BLaER1 (cell line): Measurements from ENCODE around the gene NEGR1.

Experiments
- H3K27ac ChIP-seq: shearing (Covaris generic); formaldehyde crosslinking; 2 replicates; pipeline ENCODE4 v1.8.1; 2022
- H3K27me3 ChIP-seq: shearing (Covaris generic); formaldehyde crosslinking; 2 replicates; pipeline ENCODE4 v1.8.1; 2022
- H3K36me3 ChIP-seq: shearing (Covaris generic); formaldehyde crosslinking; 2 replicates; pipeline ENCODE4 v1.8.1; 2022
- H3K4me1 ChIP-seq: shearing (Covaris generic); formaldehyde crosslinking; 2 replicates; pipeline ENCODE4 v1.8.1; 2022
- H3K4me2 ChIP-seq: shearing (Covaris generic); formaldehyde crosslinking; 2 replicates; pipeline ENCODE4 v1.8.1; 2022
- H3K4me3 ChIP-seq: shearing (Covaris generic); formaldehyde crosslinking; 2 replicates; pipeline ENCODE4 v1.8.1; 2022
- H3K9ac ChIP-seq: shearing (Covaris generic); formaldehyde crosslinking; 2 replicates; pipeline ENCODE4 v1.8.1; 2022
- H3K9me3 ChIP-seq: shearing (Covaris generic); formaldehyde crosslinking; 2 replicates; pipeline ENCODE4 v1.8.1; 2022
- H4K20me1 ChIP-seq: shearing (Covaris generic); formaldehyde crosslinking; 2 replicates; pipeline ENCODE4 v1.8.1; 2022
- Cebpa-rat ChIP-seq: shearing (Covaris generic); IDR thresholded peaks from 2 replicates; pipeline ENCODE4 v1.8.1; 2022

NEGR1 gene

DNA sequence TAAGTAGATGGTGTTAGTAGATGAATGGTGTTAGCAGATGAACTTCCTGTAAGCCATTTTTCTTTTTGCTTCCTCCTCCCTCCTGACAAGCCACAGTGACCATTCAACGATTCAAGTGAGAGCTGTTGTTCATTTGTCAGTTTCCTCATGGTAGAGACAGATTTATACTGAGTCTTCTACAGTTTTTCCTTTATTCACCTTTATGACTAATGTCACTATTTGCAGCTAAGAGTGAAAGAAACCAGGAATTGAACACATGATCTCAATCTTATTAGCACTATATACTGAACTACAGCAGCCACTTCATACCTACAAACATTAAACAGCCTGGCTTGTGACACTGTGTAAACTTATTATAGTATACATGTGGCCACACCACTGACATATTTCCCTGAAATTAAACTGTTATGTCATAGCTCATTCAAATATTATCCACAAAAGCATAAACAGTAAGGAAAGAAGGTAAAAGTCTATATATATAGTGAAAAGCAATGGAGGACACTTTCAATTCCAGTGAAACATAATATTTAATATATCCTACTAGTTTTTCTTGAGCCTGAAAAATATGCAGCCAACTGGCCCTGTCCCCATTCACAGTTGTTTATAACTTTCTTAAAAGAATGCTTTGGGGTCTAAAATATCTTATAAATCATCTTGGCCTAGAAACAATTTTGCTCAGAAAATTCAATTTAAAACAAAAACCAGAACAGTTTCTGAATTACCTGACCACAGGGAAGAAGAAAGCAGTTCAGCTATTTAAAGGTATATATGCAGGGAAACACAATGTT lies 634.6 kb downstream of the NEGR1 start:
- Histone ChIP-seq H3K9ac (no peak overlapping the region), H3K27me3 (no peaks in the 10 kb centered on the region), H3K4me3 (no peak overlapping the region), H3K4me2 (no peak overlapping the region), H3K27ac (no peak overlapping the region), H4K20me1 (peaks cover 27% of the 10 kb centered on the region; the same call in 1 of the 2 replicates), H3K9me3 (no peaks in the 10 kb centered on the region), H3K4me1 (no peaks in the 10 kb centered on the region), H3K36me3 (no peaks in the 10 kb centered on the region)
- TF ChIP-seq Cebpa-rat: no peak

DNA sequence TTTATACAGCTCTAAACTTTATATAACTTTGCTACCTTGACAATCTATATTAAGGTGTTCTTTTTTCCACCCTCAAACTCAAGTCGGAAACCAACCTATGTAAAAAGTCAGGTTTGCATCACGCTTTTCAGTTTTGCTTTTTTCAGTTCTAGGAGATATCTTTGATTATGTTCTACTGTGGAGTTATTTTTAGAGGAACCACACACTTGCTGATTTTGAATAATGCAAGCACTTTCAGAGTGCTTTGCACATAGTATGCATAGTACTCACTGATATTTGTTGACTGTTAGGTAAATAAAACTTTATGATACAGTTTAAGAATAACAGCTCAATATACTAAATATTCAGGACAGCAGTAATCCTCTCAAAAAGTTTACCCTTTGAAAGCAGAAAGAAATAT lies 637.3 kb downstream of the NEGR1 start:
- Histone ChIP-seq H3K36me3 (peaks cover 7% of the 10 kb centered on the region; the same call in 1 of the 2 replicates), H4K20me1 (peaks cover 46% of the 10 kb centered on the region; the same call in 1 of the 2 replicates), H3K4me1 (no peaks in the 10 kb centered on the region), H3K9ac (no peak overlapping the region), H3K27ac (no peak overlapping the region), H3K27me3 (no peaks in the 10 kb centered on the region), H3K9me3 (no peaks in the 10 kb centered on the region), H3K4me2 (no peak overlapping the region), H3K4me3 (no peak overlapping the region)
- no peak for TF ChIP-seq Cebpa-rat

DNA sequence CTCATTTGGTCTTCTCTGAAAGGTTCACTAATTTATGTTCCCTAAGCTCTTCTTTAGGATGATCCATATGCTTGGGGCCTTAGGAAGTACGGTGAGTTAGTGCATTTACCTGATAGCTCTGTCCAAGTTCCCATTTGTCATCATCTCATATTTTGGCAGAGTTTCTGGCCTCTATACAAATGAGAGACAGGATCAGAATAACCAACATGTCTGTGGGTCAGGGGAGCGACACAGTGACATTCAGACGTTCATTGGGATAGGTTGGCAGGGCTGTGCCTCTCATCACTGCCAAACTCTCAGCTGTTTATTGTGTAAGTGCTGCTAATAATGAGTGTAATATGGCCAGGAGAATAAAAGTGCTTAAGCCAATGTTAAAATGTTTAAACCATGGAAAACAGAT lies 640.4 kb downstream of the NEGR1 start:
- Histone ChIP-seq H3K36me3 (peaks cover 7% of the 10 kb centered on the region; the same call in 1 of the 2 replicates), H4K20me1 (peaks cover 33% of the 10 kb centered on the region; the same call in 1 of the 2 replicates), H3K9ac (no peak overlapping the region), H3K4me3 (no peak overlapping the region), H3K27ac (no peak overlapping the region), H3K9me3 (no peaks in the 10 kb centered on the region), H3K4me2 (no peak overlapping the region), H3K27me3 (no peaks in the 10 kb centered on the region), H3K4me1 (no peaks in the 10 kb centered on the region)
- no peak for TF ChIP-seq Cebpa-rat

DNA sequence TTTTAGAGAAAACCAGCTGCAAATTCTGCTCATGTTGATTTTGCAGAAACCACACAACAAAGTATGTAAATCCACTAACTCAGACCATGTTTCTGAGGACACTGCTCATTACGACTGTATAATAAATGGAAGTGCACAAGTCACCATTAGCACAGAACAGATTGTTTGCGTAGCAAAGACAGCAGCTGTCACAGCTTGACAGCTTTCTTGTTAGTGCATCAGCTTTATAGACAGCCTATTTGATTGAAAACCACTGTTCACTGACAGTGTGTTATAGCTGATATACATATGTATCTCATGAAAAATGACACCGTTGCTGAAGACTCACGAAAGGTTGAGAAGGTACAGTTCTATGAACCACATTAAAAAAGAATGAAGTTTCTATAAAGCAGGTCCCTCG lies 641.3 kb downstream of the NEGR1 start:
- Histone ChIP-seq H3K27me3 (no peaks in the 10 kb centered on the region), H3K36me3 (peaks cover 7% of the 10 kb centered on the region; the same call in 1 of the 2 replicates), H3K27ac (no peak overlapping the region), H3K9ac (no peak overlapping the region), H3K4me3 (no peak overlapping the region), H3K4me2 (no peak overlapping the region), H4K20me1 (peaks cover 33% of the 10 kb centered on the region; the same call in 1 of the 2 replicates), H3K9me3 (no peaks in the 10 kb centered on the region), H3K4me1 (no peaks in the 10 kb centered on the region)
- TF ChIP-seq Cebpa-rat: no peak

DNA sequence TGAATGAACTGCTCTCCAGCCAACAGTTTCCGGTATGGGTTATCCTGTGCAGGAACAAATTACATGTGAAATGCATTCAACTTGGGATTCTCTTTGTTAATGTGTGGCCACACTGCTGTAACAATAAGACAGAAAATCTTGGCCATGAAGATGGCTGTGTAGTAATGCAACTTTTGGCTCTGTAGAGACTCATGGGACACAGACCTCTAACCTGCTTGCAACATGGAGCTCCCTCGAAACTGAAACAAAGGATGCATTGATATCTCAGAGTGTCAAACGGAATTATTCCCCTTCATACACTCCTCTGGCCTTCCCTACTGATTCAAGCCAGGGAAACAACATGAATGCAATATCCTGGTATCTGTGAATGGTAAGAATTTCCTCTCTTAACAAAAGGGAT lies 642.2 kb downstream of the NEGR1 start:
- no peaks in the 10 kb centered on the region for H3K27me3 ChIP-seq
- H3K9me3 ChIP-seq: no peaks in the 10 kb centered on the region
- H3K4me3 ChIP-seq: no peak overlapping the region
- H3K36me3 ChIP-seq: peaks cover 7% of the 10 kb centered on the region; the same call in 1 of the 2 replicates
- TF ChIP-seq Cebpa-rat: no peak
- H3K4me1 ChIP-seq: no peaks in the 10 kb centered on the region
- H3K9ac ChIP-seq: no peak overlapping the region
- H3K4me2 ChIP-seq: no peak overlapping the region
- no peak overlapping the region for H3K27ac ChIP-seq
- peaks cover 33% of the 10 kb centered on the region; the same call in 1 of the 2 replicates for H4K20me1 ChIP-seq

DNA sequence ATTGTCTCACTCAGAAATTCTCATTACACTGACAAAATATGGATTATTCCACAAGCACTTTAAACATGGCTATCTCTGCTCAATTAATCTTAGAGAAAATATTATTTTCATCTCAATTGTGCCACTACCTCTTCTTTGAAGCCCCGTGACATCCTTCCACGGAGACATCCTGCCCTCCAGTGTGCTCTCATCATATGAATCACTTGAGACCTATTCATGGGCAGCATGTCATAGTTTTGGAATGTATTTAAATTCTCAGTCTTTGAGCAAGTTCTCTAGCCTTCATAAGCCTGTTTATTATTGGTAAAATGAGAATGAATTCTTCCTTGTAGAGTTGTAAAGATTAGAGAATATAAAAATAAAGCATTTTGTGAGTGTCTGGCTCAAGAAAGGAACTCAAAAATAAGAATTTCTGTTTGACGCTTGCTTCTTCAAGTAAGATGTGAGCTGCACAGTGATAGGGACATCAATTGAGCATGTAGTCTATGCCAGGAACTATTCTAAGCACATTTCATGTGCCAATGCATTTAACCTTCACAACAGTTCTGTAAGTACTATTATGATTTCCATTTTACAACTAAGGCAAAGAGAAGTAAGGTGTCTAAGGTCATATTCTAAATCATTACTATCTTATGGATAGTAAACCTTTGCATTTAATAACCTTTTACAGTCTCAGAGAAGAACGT lies 644.1 kb downstream of the NEGR1 start:
- Histone ChIP-seq H3K27me3 (no peaks in the 10 kb centered on the region), H4K20me1 (peaks cover 30% of the 10 kb centered on the region; the same call in 1 of the 2 replicates), H3K4me1 (no peaks in the 10 kb centered on the region), H3K36me3 (peaks cover 7% of the 10 kb centered on the region; the same call in 1 of the 2 replicates), H3K9ac (no peak overlapping the region), H3K4me3 (no peak overlapping the region), H3K4me2 (no peak overlapping the region), H3K9me3 (no peaks in the 10 kb centered on the region), H3K27ac (no peak overlapping the region)
- no peak for TF ChIP-seq Cebpa-rat

DNA sequence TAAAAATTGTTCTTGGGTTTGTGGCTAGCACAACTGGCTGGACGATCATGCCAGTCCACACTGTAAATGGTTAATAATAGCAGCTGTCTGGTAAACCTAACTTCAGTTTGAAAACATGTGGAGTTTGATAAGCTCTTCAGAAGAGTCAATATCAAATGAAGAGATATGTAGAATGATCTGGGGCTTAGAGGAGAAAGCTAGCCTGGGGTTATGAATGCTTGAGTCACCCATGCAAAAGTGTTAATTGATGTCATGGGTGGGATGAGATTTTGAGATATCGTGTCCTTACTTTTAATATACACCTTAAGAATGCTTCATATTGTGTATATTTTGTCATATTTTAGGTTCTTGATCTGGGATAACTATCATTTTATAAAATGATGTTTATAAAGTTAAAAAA lies 646.8 kb downstream of the NEGR1 start:
- Histone ChIP-seq H3K36me3 (no peaks in the 10 kb centered on the region), H3K27ac (no peak overlapping the region), H3K4me3 (no peak overlapping the region), H3K4me1 (no peaks in the 10 kb centered on the region), H3K9ac (no peak overlapping the region), H3K4me2 (no peak overlapping the region), H4K20me1 (peaks cover 9% of the 10 kb centered on the region; the same call in 1 of the 2 replicates), H3K9me3 (no peaks in the 10 kb centered on the region), H3K27me3 (no peaks in the 10 kb centered on the region)
- no peak for TF ChIP-seq Cebpa-rat

DNA sequence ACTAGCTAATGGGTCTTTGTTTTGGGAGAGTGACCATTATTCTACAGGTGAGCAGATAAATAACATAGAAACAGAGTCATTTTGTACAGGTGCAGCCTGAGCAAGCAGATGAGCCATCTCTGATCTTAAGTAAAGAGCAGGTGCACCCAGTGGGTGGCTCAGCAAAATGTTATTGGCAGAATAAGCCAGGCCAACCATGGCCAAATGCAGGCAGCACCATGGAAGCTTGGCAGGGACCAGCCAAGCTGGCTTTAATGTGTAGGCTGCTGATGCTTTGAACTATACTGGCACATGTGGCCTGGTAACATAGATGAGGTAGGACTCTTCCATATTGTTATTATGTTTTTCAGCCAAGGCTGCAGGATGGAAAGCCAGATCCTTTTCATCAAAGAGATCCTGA lies 648.2 kb downstream of the NEGR1 start:
- no peaks in the 10 kb centered on the region for H3K27me3 ChIP-seq
- H3K36me3 ChIP-seq: no peaks in the 10 kb centered on the region
- H3K9ac ChIP-seq: no peak overlapping the region
- no peak overlapping the region for H3K4me3 ChIP-seq
- no peaks in the 10 kb centered on the region; the same call in 1 of the 2 replicates for H4K20me1 ChIP-seq
- no peaks in the 10 kb centered on the region for H3K9me3 ChIP-seq
- H3K27ac ChIP-seq: no peak overlapping the region
- no peaks in the 10 kb centered on the region for H3K4me1 ChIP-seq
- no peak for TF ChIP-seq Cebpa-rat
- H3K4me2 ChIP-seq: no peak overlapping the region

DNA sequence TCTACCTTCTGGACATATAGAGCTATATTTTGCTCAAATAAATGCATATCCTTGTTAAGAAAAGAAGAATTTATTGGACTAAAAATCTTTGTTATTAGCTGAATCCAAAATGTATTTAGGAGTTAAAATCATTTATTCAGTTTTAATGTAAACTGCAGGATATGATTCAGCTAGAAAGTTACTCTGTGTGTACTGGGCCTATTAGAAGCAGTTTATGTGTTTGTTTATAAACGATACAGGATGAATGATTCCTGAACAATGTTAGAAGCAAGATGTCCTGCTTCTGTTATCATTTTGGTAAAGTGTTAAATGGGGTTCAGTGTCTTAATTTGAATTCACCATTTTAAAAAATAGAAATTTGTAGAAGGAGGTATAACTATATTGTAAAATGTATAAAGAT lies 652.3 kb downstream of the NEGR1 start:
- no peak overlapping the region for H3K4me2 ChIP-seq
- H3K27me3 ChIP-seq: no peaks in the 10 kb centered on the region
- no peak overlapping the region for H3K4me3 ChIP-seq
- no peaks in the 10 kb centered on the region for H3K4me1 ChIP-seq
- no peaks in the 10 kb centered on the region for H3K36me3 ChIP-seq
- no peaks in the 10 kb centered on the region; the same call in 1 of the 2 replicates for H4K20me1 ChIP-seq
- H3K9me3 ChIP-seq: peaks cover 8% of the 10 kb centered on the region
- TF ChIP-seq Cebpa-rat: no peak
- H3K27ac ChIP-seq: no peak overlapping the region
- H3K9ac ChIP-seq: no peak overlapping the region

DNA sequence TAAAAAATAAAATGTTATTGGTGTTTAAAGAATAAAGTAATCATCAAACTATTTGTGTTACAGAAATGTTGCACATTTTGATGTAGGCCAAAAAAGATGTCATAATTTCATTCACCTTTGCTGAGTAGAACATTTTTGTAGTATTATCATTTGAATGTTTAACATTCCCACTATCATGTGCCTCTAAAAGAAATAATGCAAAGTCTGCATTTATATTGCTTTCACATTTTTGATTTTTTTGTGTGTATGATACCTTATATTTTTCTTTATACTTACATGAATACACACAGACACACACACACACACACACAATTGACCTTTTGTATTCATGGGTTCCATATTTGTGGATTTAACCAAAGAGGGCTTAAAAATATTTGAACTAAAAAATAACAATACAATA lies 657.3 kb downstream of the NEGR1 start:
- Histone ChIP-seq H3K27ac (no peak overlapping the region), H3K4me3 (no peak overlapping the region), H3K4me2 (no peak overlapping the region), H3K27me3 (no peaks in the 10 kb centered on the region), H3K9me3 (peaks cover 8% of the 10 kb centered on the region), H4K20me1 (peaks cover 9% of the 10 kb centered on the region; the same call in 1 of the 2 replicates), H3K36me3 (no peaks in the 10 kb centered on the region), H3K9ac (no peak overlapping the region), H3K4me1 (no peaks in the 10 kb centered on the region)
- TF ChIP-seq Cebpa-rat: no peak
